K562 (cell line): ENCODE data around the gene AP2M1. TPM values are rescaled to one million over a fixed set of nuclear protein-coding genes. Genes with fewer than 3 reads are reported as not detected.
A peak's percentile ranks its signal among the peaks of the same experiment; 100 is the strongest.

Experiments
- CBX8 ChIP-seq: fragments of 200-600 bp; sonication (generic); IDR thresholded peaks from 2 replicates; pipeline ENCODE4 v1.6.1; 2012; ENCODE audit warnings: borderline replicate concordance, mixed run types, low read depth, mild to moderate bottlenecking, moderate library complexity, mixed read lengths, low read length, control low read depth, inconsistent platforms; ENCODE audit not compliant: poor library complexity, severe bottlenecking; ENCODE audit errors: extremely low read depth
- LEF1 ChIP-seq: fragments of 450-650 bp; IDR thresholded peaks from 2 replicates; pipeline ENCODE4 v1.6.1; 2016; ENCODE audit warnings: mild to moderate bottlenecking
- PML ChIP-seq: IDR thresholded peaks from 2 replicates; pipeline ENCODE4 v1.6.1; 2012; ENCODE audit warnings: low read length, inconsistent platforms
- PRMT5 ChIP-seq: sonication (generic); formaldehyde crosslinking; IDR thresholded peaks from 2 replicates; pipeline ENCODE4 v1.5.0; 2020; ENCODE audit warnings: missing genetic modification reagents
- RCOR1 ChIP-seq, 2 experiments: IDR thresholded peaks; 2 replicates each; pipeline ENCODE4 v1.6.1; 2012; ENCODE audit warnings: low read depth in 2 of 2, low read length in 2 of 2, borderline replicate concordance in 1 of 2, improper control_type of control experiment in 1 of 2
- SREBF1 ChIP-seq: fragments of 150-350 bp; IDR thresholded peaks from 2 replicates; pipeline ENCODE4 v1.6.1; 2014; ENCODE audit warnings: antibody characterized with exemption, low read depth, low read length, borderline replicate concordance
- ZNF316 ChIP-seq: fragments of 450-650 bp; IDR thresholded peaks from 2 replicates; pipeline ENCODE4 v1.6.1; 2016
- ZNF551 ChIP-seq: fragments of 250-450 bp; sonication (Bioruptor Pico); IDR thresholded peaks from 2 replicates; pipeline ENCODE4 v1.5.0; 2021; ENCODE audit warnings: mild to moderate bottlenecking, moderate library complexity
- ZNF699 ChIP-seq: fragments of 250-450 bp; sonication (Bioruptor Pico); IDR thresholded peaks from 2 replicates; pipeline ENCODE4 v1.8.0; 2021; ENCODE audit warnings: mild to moderate bottlenecking, moderate library complexity; ENCODE audit not compliant: insufficient replicate concordance
- polyA plus RNA-seq, 8 experiments: library from polyadenylated mRNA; depleted of rRNA in 4 of 8; stranded (reverse) in 5 of 8; unstranded in 3 of 8; fragments of >200 nt; fragmentation: Nextera tagmentation in 2 of 8; fragmentation: Illumina TruSeq in 1 of 8; extraction: Ambion mirVana in 2 of 8; extraction: Trizol in 1 of 8; gene quantifications; 2 replicates each; pipeline versions ENCODE4 v1.2.1 to v1.2.3, GENCODE V29; 2011 to 2014; ENCODE audit warnings: inconsistent platforms in 1 of 8, missing spikeins in 1 of 8
- total RNA-seq, 7 experiments: library from RNA; depleted of rRNA in 6 of 7; stranded (reverse); fragments of >200 nt in 6 of 7; fragmentation: Illumina TruSeq in 2 of 7; extraction: Trizol in 2 of 7; gene quantifications; 2 replicates each; pipeline versions ENCODE4 v1.2.1 to v1.2.3, GENCODE V29; 2011 to 2021; ENCODE audit warnings: low replicate concordance in 1 of 7
- TF ChIP-seq, protein P1 (sequence below): fragments of 250-450 bp; sonication (Bioruptor Pico); IDR thresholded peaks from 2 replicates; pipeline ENCODE4 v1.4.0; 2020; ENCODE audit warnings: mild to moderate bottlenecking, moderate library complexity
- TF ChIP-seq, protein P2 (sequence below): IDR thresholded peaks from 3 replicates; pipeline ENCODE4 v1.6.1; 2011; ENCODE audit warnings: borderline replicate concordance, mild to moderate bottlenecking; ENCODE audit not compliant: insufficient read length, insufficient read depth
- TF ChIP-seq, protein P3 (sequence below), 2 experiments: IDR thresholded peaks in 1 of 2; conservative IDR thresholded peaks in 1 of 2; 2 replicates each; pipeline ENCODE4 v1.6.1; 2016; ENCODE audit warnings: low read depth in 2 of 2, mild to moderate bottlenecking in 1 of 2, missing compliant biosample characterization in 1 of 2, missing genetic modification characterization in 1 of 2, moderate library complexity in 1 of 2
- TF ChIP-seq, protein P4 (sequence below): fragments of 450-650 bp; IDR thresholded peaks from 2 replicates; pipeline ENCODE4 v1.6.1; 2016; ENCODE audit warnings: antibody characterized with exemption
- TF ChIP-seq, protein P5 (sequence below): sonication (generic); formaldehyde crosslinking; IDR thresholded peaks from 2 replicates; pipeline ENCODE4 v1.9.0; 2022; ENCODE audit warnings: mild to moderate bottlenecking, missing genetic modification reagents

The AP2M1 gene
- total and polyA plus RNA-seq, 9 of the 15 experiments (the other 6 are each of a cell fraction or from before 2014, with no cell fraction given), result 118 to 505 (median 296) TPM

DNA sequence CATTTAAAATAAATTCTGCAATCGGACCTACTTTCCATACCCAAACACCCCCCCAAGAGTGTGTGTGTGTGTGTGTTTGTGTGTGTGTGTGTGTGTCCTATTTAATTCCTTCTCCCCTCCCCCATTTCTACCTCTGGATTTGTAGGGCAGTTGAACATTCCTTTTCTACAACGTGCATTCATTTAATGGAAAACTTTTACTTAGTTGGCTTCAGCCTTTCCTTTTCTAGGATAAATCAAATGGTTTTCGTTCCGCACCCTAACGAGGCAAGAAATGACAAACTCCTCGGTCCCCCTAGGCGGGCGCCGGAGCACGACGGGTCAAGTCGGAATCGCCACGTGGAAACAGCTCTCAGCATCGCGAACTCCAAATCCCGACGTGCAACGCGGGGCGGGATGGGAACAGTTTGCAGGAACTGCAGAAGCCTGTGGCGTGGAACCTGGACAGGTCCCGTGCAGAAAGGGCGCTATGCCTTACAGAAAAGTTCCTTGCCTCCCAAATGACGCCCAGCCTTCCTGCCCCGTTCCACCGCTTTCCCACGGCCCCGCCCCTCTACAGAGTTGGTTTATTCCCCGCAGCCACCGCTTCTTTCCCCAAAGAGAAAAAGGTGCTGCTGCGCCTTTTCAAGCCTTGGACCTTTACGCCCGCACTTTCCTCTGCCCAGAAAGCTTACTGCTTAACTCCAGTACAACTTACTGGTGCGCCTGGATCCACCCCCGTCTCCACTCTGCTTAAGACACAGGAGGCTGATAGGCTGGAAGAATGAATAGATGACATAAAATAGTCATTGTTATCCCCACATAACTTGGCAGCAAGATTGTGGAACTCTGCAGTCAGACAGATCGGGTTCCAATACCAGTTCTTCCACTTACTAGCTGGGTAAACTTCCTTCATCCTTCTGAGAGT, 40.6 kb upstream of the AP2M1 start (continued):
- TF ChIP-seq, protein P1, sequence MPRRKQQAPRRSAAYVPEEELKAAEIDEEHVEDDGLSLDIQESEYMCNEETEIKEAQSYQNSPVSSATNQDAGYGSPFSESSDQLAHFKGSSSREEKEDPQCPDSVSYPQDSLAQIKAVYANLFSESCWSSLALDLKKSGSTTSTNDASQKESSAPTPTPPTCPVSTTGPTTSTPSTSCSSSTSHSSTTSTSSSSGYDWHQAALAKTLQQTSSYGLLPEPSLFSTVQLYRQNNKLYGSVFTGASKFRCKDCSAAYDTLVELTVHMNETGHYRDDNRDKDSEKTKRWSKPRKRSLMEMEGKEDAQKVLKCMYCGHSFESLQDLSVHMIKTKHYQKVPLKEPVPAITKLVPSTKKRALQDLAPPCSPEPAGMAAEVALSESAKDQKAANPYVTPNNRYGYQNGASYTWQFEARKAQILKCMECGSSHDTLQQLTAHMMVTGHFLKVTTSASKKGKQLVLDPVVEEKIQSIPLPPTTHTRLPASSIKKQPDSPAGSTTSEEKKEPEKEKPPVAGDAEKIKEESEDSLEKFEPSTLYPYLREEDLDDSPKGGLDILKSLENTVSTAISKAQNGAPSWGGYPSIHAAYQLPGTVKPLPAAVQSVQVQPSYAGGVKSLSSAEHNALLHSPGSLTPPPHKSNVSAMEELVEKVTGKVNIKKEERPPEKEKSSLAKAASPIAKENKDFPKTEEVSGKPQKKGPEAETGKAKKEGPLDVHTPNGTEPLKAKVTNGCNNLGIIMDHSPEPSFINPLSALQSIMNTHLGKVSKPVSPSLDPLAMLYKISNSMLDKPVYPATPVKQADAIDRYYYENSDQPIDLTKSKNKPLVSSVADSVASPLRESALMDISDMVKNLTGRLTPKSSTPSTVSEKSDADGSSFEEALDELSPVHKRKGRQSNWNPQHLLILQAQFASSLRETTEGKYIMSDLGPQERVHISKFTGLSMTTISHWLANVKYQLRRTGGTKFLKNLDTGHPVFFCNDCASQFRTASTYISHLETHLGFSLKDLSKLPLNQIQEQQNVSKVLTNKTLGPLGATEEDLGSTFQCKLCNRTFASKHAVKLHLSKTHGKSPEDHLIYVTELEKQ (CRISPR knock-in tag), result no peak
- peak; percentile 55; the same call in 1 of the 2 replicates for TF ChIP-seq LEF1
- TF ChIP-seq, protein P2, sequence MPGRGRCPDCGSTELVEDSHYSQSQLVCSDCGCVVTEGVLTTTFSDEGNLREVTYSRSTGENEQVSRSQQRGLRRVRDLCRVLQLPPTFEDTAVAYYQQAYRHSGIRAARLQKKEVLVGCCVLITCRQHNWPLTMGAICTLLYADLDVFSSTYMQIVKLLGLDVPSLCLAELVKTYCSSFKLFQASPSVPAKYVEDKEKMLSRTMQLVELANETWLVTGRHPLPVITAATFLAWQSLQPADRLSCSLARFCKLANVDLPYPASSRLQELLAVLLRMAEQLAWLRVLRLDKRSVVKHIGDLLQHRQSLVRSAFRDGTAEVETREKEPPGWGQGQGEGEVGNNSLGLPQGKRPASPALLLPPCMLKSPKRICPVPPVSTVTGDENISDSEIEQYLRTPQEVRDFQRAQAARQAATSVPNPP, result no peak
- TF ChIP-seq, protein P3, sequence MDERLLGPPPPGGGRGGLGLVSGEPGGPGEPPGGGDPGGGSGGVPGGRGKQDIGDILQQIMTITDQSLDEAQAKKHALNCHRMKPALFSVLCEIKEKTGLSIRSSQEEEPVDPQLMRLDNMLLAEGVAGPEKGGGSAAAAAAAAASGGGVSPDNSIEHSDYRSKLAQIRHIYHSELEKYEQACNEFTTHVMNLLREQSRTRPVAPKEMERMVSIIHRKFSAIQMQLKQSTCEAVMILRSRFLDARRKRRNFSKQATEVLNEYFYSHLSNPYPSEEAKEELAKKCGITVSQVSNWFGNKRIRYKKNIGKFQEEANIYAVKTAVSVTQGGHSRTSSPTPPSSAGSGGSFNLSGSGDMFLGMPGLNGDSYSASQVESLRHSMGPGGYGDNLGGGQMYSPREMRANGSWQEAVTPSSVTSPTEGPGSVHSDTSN (CRISPR knock-in tag; IDR thresholded peaks at IDR 0.05; ENCODE audit: low read depth), result no peak
- TF ChIP-seq, protein P3 (tag; conservative IDR thresholded peaks at IDR 0.05; ENCODE audit: low read depth), result no peak
- TF ChIP-seq, protein P4, sequence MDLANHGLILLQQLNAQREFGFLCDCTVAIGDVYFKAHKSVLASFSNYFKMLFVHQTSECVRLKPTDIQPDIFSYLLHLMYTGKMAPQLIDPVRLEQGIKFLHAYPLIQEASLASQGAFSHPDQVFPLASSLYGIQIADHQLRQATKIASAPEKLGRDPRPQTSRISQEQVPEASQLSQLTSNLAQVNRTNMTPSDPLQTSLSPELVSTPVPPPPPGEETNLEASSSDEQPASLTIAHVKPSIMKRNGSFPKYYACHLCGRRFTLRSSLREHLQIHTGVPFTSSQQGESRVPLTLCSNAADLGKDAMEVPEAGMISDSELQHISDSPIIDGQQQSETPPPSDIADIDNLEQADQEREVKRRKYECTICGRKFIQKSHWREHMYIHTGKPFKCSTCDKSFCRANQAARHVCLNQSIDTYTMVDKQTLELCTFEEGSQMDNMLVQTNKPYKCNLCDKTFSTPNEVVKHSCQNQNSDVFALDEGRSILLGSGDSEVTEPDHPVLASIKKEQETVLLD, result no peak
- 0 out of 4 replicates have a peak, but pooled peaks of 1 of the 2 experiments have one; percentile 18 for TF ChIP-seq RCOR1 (IDR thresholded peaks at IDR 0.05; ENCODE audit: borderline replicate concordance in 1 of 2, low read depth in 2 of 2, low read length in 2 of 2)
- no peak for TF ChIP-seq PRMT5
- TF ChIP-seq PML, result no peak; the same call in 1 of the 2 replicates
- TF ChIP-seq, protein P5, sequence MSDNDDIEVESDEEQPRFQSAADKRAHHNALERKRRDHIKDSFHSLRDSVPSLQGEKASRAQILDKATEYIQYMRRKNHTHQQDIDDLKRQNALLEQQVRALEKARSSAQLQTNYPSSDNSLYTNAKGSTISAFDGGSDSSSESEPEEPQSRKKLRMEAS (CRISPR knock-in tag), result peak; percentile 97
- no peak for TF ChIP-seq CBX8
- TF ChIP-seq ZNF316, result no peak
- no peak for TF ChIP-seq SREBF1
- TF ChIP-seq ZNF551 (CRISPR knock-in tag), result no peak
- no peak for TF ChIP-seq ZNF699 (CRISPR knock-in tag)
